Measurements from ENCODE around the gene NAT9.

Gene NAT9

DNA sequence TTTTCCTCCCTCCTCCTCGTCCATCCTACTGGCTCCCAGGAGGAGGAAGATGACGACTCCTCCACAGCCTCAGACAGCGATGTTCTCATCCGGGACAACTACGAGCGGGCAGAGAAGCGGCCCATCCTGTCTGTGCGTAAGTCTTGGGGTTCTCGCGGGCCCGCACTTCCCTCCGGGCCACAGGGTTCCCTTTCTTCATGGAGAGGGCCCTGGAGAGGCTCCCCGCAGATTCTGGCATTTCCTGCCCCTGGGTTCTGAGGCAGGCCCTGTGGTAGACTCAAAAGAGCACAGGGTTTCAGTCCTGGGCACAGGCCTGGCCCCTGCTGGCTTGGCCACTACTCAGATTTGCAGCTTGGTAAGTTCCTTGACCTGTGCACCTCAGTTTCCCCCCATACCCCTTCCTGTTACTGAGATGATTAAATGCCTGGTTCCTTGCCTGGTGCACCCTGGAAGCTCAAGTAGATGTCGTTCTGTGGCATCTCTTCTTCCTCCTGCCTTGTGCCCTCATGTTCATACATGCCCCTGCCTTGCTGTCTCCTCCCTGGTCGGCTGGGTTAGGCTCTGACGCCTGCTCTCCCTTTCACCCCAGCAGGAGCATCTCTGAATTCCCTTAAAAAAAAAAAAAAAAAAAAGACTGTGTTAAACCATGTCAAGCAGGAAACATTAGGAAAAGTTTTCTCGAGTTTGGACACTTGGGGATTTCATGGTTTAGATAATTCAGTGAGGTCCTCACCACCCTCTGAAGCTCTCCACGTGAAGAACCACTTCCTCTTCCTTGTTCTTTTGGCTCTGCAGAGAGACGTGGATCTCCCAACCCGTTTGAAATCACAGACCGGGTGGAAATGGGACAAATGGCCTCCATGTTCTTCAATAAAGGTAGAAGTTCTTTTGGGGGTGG is 14.3 kb upstream of the NAT9 start:
- no peak overlapping the region for H3K4me3 ChIP-seq (ENCODE audit: control insufficient read depth, low read depth, low read length)
- TF ChIP-seq, protein P1, sequence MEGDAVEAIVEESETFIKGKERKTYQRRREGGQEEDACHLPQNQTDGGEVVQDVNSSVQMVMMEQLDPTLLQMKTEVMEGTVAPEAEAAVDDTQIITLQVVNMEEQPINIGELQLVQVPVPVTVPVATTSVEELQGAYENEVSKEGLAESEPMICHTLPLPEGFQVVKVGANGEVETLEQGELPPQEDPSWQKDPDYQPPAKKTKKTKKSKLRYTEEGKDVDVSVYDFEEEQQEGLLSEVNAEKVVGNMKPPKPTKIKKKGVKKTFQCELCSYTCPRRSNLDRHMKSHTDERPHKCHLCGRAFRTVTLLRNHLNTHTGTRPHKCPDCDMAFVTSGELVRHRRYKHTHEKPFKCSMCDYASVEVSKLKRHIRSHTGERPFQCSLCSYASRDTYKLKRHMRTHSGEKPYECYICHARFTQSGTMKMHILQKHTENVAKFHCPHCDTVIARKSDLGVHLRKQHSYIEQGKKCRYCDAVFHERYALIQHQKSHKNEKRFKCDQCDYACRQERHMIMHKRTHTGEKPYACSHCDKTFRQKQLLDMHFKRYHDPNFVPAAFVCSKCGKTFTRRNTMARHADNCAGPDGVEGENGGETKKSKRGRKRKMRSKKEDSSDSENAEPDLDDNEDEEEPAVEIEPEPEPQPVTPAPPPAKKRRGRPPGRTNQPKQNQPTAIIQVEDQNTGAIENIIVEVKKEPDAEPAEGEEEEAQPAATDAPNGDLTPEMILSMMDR (IDR thresholded peaks at IDR 0.05; ENCODE audit: control insufficient read depth, insufficient read depth, low read depth, low read length, missing control alignments) = no peak
- DNase-seq (ENCODE audit: low read depth) = no peak

DNA sequence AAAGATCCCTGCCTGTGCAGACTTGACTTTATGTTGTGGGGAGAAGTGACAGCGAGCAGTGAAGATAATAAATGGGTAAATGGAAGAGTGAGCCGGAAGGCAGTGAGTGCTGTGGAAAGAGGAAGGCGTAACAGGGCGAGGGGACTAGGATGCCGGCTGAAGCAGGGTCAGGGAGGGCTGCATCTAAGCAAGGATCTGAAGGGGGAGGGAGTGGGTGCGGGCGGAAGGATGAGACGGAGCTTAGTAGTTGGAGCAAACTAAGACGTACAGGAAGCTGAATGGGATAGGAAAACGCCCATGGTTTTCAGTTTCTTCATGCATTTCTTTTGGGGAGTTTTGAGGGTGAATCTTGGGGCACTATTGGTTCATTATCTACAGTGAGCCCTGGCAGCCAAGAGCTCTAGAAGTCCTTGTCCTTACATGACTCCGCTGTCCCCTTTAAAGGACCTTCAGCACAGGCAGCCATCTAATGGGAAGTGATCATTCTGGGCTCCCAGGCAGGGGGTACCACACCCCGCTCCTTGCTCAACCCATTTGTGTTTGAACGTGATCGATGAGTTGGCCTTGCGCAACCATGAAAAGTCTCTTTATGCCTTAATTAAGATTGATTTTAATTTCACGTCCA is 10.4 kb upstream of the NAT9 start:
- TF ChIP-seq, protein P1 (IDR thresholded peaks at IDR 0.05; ENCODE audit: control insufficient read depth, insufficient read depth, low read depth, low read length, missing control alignments) = no peak
- no peak overlapping the region for H3K4me3 ChIP-seq (ENCODE audit: control insufficient read depth, low read depth, low read length)

DNA sequence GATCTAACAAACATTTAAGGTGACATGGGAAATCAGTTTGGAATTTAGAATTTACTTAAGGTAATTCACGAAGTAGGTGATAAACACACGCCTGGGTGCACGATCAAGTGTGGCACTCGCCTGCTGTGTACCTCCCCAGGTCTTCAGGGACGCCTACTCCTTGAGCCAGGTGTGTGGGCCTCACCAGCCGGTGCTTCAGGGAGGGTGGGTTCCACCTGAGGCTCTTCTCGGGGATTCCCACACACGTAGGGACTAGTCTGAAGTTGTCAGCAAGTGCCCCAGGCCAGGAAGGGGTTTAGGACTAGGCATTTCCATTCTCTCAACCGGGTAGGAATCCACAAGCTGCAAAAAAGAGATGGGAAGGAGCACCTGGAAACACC is 9.8 kb upstream of the NAT9 start:
- no peak for DNase-seq (ENCODE audit: low read depth)
- H3K4me3 ChIP-seq (ENCODE audit: control insufficient read depth, low read depth, low read length) = no peak overlapping the region
- TF ChIP-seq, protein P1 (IDR thresholded peaks at IDR 0.05; ENCODE audit: control insufficient read depth, insufficient read depth, low read depth, low read length, missing control alignments) = no peak

More for the DNA sequence above, 10.4 kb upstream of the NAT9 start:
- DNase-seq (ENCODE audit: low read depth) = no peak

DNA sequence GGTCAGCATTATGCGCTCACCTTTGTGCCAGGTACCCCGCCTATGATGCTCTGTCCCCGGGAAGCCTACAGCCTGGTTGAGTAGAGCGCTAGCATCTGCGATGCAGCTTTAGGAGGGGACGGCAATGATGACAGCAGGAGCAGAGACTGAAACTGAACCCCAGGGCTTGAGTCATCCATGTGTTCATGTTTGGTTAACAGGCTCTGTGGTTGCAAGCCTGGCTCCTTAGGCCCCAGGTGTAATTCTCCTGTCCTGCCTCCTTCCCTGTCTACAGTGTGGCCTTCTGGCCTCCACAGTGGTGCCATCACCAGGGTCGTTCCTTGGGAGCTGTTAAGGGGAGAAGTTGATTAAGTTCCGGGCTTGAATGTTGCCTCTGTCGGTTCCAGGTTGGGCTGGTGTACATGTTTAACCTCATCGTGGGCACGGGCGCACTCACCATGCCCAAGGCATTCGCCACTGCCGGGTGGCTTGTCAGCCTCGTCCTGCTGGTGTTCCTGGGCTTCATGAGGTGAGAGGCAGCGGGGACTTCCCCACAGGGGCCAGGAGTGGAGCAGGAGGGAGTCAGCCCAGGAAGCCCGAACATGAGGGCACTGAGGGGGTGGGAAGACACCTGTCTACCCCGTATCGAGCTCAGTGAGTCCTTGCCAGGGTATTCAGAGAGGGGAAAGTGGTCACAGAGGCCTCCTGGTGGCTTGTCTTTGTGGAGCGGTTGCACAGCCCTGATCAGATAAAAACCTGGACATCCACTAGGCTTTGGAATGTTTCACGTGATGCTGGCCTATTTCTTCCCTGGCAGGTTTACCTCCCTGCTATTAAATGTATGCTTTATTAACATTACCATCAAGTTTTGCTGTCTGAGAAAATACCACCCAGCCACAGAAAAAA is 9.2 kb upstream of the NAT9 start:
- TF ChIP-seq, protein P1 (IDR thresholded peaks at IDR 0.05; ENCODE audit: control insufficient read depth, insufficient read depth, low read depth, low read length, missing control alignments) = no peak
- H3K4me3 ChIP-seq (ENCODE audit: control insufficient read depth, low read depth, low read length) = no peak overlapping the region
- DNase-seq (ENCODE audit: low read depth) = no peak

DNA sequence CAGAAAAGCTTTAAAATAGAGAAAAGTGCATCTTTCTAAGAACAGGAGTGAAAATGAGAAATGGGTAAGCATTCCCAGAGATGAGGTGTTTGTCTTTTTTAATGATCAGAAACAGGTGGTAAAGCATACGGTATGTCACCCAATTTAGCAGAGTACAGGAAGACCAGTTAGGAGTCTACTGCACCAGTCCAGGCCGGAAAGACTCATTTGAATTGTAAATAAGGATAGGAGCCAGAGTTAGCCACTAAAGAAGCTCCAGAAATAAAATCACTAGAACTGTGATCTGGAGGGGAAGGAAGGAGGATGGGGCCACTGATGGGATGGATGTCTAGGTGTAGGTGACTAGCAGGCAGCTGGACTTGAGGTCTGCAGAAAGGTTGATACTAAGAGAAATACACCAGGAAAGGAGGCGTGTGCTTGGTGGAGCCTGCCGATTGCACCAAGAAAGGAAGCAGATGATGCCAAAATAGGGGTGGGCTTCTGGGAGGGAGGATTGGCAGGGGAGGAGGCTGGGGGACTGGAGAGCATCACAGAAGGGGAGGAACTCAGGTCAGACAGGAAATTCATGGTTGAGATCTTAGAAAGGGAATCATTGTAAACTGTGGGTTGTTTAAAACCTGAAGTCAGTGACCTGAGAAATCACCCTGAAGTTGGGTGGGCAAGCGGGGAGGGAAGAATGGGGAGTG is 8.1 kb upstream of the NAT9 start:
- no peak for DNase-seq (ENCODE audit: low read depth)
- TF ChIP-seq, protein P1 (IDR thresholded peaks at IDR 0.05; ENCODE audit: control insufficient read depth, insufficient read depth, low read depth, low read length, missing control alignments) = no peak
- no peak overlapping the region for H3K4me3 ChIP-seq (ENCODE audit: control insufficient read depth, low read depth, low read length)

DNA sequence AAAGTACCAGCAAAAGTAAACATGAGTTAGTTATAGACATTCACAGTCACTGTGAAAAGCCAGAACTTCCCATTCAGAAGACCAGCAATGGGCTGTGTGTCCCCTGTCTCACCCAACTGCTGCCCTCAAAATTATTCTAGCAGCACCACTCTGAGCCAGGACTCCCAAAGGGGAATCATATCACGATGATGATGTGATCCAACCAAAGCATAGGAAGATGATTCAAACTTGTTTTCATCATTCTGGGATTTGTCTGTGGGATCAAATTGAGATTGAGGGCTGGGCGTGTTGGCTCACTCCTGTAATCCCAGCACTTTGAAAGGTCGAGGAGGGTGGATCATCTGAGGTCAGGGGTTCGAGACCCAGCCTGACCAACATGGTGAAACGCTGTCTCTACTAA is 6.4 kb upstream of the NAT9 start:
- TF ChIP-seq, protein P1 (IDR thresholded peaks at IDR 0.05; ENCODE audit: control insufficient read depth, insufficient read depth, low read depth, low read length, missing control alignments) = no peak
- no peak overlapping the region for H3K4me3 ChIP-seq (ENCODE audit: control insufficient read depth, low read depth, low read length)
- DNase-seq (ENCODE audit: low read depth) = no peak
